ENCODE data around the gene SMOC2.
"Not testable (repeated sequence)": the region's sequence is repeated elsewhere in the genome, so short reads cannot be mapped to it uniquely, and the experiment has no call there.

SMOC2 gene

DNA sequence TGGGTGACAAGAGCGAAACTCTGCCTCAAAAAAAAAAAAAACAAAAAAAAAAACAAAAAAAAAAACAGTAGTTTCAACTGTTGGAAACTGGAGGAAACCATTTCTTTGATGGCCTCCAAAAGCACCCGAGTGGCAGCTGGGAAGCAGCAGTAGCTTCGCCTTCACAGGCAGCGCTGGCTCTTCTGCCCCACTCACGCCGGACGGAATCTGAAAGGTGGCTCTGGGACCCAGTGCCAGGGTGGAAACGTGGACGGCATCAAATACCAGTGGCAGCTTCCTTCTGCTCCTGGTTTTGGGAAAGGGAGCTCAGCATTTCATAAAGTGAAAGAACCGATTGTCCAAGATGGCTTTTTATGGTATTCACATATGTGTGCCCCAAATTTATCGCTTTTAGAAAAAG, 159.4 kb downstream of the SMOC2 start:
- DNase-seq (ENCODE audit: low read depth), result no peak

DNA sequence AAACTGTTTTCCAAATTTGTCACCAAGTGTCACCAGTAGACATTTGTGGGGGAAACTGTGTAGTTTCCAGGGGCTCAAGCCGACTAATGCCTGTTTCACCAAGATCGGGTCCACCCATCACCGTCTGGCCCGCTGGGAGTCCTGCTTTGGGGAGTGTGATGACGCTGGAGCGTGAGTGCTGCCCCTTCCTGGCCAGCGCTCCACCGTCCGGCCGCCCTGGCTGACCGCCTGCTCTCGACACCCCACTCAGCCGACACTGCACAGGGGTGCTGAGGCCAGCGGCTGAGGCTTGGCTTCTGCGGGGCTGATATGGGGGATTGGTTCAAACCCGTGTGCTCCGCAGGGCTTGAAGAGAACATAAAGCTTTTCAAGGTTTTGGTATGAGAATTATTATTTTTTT, 160.1 kb downstream of the SMOC2 start:
- no peak for DNase-seq (ENCODE audit: low read depth)

DNA sequence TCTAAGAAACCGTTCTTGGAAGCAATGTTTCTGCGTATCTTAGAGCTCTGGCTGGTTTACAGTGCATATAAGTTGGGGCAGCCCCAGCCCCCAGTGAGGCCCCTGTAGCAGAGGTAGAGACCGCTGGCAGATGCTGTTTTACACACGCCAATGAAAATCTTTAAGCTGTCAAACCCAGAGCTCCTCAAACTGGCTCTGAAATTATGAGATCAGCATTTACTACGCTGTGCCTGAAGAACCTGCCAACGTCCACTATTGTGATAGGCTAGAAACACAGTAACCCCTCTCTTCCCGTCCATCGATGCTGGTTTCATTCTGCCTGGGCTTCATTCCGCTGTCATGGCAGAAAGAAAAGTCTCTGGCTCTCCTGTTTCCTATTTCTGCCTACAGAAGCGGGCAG, 160.6 kb downstream of the SMOC2 start:
- DNase-seq (ENCODE audit: low read depth), result no peak

DNA sequence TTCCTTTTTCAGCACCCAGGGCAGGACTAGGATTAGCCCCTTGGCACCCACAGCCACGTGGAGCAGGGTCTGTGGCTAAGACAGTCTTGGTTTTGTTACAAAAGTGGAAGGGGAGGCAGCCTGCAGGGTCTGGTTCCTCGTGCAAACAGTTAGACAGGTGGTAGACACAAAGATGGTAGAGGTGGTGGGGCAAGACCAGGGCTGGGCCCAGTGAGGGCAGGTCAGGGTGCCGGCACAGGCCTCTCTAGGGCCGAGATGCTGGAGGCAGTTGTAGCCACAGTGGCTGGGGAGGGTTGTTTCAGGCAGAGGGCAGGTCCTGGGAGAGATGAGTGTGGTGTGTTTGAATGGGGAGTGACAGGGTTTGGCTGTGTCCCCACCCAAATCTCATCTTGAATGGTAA, 161.6 kb downstream of the SMOC2 start:
- DNase-seq (ENCODE audit: low read depth), result no peak

DNA sequence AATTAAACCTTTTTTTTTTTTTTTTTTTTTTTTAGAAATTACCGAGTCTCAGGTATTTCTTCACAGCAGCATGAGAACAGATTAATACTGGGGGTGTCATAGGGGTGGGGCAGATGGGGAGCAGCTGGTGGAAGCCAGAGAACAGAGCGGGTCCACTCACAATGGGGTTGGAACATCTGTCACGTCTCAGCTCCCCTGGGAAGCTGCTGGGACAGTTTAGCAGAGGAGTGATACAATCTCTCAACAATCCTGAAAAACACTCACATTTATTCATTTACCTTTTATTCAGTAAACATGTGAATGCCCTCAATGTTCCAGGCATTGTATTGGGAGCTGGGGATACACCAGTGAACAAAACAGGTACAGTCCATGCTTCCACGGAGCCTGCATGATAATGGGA, 162.2 kb downstream of the SMOC2 start:
- DNase-seq (ENCODE audit: low read depth), result no peak

DNA sequence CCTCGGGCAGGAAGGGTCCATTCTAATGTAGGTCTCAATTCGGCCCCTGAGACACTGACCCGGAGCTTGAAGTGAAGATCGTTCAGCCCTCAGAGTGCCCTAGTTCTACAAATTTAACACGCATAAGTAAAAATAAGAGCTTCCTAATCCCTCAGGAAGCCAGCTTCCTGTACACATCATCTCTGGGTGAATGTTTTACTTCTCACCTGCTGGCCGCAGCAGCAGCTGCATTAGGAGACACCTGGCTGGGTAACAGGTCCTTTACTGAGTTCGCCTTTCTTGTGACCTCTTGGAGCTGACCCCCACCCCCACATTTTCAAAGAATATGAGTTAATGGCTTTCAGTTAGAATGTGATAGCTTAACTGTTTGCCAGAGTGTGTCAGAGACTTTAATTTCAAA, 165.0 kb downstream of the SMOC2 start:
- DNase-seq (ENCODE audit: low read depth), result no peak

DNA sequence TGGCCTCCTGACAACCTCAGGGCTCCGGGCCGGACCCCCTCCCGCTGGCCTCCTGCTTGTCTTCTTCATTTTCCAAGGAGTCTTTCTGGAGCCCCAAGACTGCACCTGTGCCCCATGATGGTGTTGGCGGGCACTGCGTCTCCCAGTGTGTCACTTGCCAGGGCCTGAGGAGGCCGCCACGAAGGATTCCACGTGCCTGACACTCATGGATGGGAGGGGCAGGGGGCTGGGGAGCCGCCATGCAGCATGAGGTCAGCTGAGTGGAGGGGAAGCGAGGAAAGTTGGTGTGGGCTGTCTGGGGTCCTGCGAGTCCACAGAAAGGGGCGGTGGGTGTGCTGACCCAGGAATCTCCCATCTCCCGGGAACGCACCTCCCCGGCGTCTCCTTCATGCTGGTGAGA, 165.7 kb downstream of the SMOC2 start:
- no peak for DNase-seq (ENCODE audit: low read depth)

DNA sequence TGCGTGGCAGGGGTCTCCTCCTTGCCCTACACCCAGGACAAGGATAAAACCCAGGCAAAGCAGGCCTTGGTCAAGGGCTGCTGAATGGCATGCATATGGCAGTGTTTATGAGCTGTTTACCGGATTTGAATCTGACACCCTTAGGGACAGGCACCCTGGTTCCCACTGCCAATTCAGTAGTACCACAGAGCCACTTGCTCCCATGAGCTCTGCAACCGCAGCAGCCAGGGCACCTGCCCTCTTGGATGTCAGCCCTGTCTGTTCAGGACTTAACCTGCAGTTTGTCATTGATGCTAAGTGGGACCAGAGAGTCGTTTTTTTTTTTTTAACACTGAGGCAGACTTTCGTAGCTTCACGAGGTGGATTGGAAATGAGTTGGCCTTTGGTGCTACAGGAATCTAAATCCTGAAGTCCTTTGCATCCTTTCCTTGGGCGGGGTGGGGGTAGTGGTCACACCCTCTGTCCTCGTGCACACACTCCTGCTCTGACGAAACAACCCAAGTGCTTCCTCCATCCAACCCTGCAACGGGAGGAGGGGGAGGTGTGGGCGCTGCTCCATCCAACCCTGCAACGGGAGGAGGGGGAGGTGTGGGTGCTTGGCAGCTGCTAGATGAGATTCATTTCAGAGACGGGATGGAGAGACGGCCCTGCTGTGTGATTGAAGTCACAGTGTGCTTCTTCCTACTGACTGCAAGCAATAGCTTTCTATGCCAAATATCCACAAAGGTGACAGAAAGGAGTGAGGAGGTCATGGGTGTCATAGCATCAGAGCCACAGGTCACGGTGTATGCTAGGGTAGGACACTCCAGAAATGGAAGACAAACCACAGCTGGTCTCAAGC, 166.5 kb downstream of the SMOC2 start:
- DNase-seq (ENCODE audit: low read depth), result no peak

DNA sequence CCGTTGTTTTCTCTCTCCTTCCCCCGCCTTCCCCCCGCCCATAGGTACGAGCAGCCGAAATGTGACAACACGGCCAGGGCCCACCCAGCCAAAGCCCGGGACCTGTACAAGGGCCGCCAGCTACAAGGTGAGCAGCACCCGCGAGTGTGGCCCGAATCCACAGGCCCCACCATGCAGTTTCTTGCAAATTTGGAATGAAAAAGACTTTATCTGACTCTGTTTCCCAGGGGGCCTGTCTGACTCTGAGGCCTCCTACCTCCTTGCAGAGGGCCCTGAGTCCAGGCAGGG, 167.1 kb downstream of the SMOC2 start:
- DNase-seq (ENCODE audit: low read depth), result no peak

DNA sequence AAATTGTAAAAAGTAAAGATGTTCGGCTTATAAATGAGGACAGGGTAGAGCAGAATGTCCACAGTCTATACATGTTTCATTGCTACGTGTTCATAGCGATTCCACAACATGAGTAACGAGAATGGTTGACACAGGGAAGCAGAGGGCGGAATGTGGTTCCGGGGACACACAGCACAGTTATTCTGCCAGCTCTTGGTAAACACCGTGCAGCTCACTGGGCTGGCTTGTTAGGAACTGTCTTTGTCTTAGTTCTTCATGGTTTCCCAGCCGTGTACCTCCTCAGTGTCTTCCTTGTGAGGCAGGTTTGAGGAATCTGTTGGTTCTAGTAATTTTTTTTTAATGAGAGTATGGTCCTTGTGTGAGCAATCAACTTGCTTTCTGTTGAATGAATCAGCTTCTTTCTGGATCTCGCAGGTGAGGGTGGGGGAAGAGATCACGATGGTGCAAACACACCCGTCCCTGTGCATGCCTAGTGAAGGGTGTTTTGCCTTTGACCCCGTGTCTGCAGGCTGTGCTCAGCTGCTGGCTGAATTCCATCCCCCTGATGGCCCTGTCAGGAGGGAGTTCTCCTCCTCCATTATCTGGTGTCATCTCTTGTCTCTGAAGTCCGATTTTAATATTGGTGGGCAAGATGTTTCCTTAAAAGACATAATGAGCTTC, 168.2 kb downstream of the SMOC2 start:
- no peak for DNase-seq (ENCODE audit: low read depth)

DNA sequence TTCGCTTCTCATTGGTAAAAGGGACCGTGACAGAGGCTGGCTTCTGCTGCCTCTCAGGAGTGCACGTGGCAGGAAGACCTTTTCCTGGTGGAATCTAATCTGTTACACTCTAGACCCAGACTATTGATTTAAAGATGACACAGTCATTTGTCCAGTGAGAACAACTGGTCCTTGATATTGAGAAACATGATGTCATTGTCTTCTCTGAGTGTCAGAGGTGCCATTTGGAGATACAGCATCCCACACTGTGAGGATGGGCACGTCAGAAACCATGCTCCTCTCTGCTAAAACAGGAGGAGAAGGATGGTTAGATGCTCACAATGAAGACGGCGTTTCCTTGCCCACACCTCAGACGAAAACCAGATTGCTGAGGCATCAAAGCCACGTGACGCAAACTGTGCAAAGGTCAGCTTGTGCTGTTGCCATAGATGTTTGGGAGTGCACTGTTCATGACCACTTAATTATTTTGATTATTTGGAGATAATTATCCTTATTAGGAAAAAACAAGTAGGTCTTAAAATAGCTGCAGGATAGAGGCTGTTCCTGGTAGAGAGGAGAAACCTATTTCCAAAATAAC, 169.0 kb downstream of the SMOC2 start:
- no peak for DNase-seq (ENCODE audit: low read depth)

DNA sequence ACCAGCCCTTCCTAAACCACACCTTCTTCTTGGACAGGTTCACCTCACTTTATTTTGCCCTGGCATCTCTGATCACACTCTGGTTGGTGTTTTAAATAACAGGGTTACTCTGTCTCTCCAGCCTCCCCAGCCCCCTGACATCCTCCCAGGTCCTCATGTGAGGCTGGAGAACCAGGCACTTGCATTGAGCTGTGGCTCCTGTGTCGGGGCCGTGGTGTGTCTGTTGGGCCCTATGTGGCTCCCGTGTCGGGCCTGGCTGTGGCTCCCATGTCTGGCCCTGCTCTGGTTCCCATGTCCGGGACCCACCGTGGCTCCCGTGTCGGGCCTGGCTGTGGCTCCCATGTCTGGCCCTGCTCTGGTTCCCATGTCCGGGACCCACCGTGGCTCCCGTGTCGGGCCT, 170.0 kb downstream of the SMOC2 start:
- DNase-seq (ENCODE audit: low read depth), result not testable (repeated sequence)

DNA sequence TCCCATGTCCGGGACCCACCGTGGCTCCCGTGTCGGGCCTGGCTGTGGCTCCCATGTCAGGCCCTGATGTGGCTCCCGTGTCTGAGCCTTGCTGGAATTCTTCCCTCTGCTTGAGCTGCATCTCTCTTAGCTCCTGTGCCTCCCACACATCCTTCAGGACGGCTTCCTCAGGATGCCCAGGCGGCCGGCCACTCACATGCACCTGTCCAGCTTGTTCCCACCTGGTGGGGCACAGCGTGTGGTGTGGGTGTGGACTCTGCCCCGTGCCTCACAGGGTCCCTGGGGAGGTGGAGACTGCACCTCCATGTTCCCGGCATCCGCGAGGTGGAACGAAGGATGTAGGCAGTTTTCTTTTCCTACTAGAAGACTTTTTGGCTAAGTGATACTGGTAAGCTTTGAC, 170.7 kb downstream of the SMOC2 start:
- no peak for DNase-seq (ENCODE audit: low read depth)

DNA sequence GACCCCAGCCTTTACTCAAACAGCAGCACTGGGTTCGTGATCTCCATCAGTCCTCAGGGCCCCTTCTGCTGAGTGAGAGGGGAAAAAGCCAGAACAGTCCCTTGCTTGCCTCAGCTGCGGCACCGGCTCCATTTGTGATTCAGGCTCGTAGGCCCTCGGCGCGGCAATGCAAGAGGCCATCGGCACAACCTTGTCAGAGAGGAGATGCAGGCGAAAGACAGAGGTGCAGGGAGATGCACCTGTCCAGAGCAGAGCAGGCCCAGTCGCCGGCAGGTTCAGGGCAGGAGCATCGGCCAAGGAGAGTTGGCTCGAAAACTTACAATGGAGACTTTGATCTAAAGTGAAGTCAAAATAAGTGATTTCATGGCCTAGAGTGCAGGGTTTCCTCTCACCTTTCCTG, 171.6 kb downstream of the SMOC2 start:
- no peak for DNase-seq (ENCODE audit: low read depth)

DNA sequence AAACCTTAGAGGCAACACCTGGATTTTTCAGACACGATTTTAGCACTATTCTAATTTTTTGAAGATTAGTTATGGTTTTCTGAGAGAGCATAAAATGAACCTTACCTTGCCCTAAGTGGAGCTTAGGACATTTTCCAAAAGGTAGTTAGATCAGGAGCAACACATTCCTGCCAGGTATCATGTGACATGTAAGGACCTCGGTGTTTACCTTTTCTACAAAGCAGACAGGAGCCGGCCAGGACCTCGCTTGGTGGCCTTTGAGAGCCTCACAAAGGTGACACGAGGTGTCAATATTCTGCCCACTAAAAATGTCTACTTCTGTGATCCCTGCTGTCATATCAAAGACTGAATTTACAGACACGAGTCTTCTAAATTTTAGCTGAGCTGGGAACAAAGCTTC, 174.9 kb downstream of the SMOC2 start:
- no peak for DNase-seq (ENCODE audit: low read depth)

DNA sequence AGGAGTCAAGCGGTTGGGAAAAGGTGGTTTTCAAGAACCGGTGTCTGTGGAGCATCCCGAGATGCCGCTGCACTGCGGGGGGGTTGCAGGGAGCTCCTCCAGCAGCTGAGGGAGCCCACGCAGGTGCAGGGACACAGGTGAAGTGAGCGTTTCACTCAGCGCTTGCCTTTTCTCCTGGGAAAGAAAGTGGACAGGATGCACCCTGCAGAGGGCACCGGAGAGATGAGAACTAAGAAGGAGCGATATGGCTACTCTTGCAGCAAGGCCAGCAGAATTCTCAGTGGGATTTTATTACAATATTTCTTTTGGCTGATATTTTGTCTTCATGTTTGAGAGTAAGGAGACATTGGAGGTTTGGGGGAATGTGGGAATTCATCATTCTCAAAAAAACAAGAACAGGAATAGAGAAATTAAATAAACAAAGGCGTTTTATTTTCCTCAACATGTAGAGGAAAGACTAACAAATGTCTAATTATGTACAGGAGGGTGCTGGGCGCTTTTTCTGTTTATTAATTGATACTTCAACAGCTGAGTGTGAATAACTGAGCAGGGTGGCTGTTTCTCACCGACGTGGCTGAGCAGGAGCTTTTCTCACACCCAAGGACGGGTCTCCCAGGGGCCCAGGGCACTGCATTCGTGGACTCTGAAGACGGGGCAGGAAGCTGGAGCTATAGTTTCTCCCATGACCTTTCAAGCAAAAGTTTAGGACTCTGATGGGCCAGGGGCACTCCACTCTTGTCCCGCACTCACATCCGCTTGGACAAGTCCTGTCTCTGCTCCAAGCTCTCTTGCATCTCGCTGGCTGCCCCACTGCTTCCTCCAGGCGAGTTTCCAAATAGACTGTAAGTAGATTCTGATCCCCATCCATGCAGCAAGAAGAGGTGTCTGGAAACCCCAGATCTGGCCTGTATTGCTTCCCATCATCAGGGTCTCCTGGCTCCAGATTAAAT, 176.1 kb downstream of the SMOC2 start:
- no peak for DNase-seq (ENCODE audit: low read depth)

DNA sequence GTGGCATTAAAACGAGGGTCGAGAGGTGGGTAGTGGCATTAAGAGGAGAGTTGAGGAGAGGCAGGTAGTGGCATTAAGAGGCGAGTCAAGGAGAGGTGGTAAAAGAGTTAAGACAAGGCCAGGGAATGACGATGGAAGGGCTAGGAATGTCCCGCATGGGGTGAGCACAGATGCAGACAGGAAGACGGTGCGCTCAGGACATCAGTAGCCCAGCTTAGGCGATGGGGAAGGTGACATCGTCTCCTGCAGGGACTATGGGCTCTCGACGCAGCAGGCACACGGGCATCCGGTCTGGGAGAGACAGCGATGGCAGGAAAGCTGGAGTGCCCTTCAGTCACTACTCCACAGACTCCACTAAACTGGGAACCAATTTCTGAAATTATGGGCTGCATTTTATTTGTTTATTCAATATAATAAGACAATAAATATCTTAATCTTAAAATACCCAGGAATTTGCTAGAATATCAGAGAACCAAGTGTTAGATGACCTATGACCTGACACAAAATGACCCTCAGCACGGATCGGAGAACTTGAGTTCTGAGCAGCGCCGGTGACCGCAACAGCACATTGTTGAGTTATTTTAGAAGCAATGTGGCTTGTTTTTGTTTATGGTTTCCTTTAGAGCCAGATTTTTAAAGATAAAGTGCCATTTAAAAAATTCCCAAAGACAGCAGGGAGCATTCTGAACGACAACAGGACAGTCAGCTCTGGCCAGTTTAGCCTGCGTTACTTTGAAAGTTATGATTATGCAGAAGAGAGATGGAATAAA, 177.7 kb downstream of the SMOC2 start:
- no peak for DNase-seq (ENCODE audit: low read depth)

DNA sequence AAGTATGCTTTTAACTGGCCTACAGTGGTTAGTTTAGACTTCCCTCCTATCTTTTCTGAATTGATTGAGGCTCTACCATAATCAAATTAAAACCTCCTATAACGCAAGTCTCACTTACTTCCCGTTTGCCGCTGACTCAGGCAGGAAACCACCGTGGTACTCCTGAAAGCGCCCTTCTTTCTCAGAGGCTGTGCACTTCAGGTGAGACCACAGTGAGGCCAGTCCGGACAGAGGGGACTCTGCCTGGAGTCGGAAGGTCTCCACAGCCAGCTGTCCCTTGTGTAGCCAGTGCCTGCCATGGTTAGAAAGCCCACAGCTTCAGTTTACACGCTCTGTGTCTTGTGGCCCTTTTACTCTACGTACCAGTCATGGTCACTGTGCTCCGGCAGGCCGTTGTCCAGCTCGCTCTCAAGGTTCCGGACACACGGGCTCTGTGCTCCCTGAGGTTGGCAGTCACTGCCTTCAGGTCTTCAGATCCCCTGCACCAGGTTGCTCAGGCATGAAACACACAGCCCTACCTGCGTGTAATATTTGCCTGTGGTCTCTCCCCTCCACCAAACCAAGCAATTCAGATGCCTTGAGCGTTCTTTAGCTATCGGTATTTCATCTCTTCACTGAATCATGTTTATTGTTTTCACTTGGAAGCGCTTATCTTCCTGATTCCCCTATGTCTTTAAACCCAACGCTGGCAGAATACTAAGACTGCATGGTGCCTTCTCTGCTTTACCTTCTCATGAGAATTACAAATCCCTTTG, 178.8 kb downstream of the SMOC2 start:
- DNase-seq (ENCODE audit: low read depth), result no peak

DNA sequence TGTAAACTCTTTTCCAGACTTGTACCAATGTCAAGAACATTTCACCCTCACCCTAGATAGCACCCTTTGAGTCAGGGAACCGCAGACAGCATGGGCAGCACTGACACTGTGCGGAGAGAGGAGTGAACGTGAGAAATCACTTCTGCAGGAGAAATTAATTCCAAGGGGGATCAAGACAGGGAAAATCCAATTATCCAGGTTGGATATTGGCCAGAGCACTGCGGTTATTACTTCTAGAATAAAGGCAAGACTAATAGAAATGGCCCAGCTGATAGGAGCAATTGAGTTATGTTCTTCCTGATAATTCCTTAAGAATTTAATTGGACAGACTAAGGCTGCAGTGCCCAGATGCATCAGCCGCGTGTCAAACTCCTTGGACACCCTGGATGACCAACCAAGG, 179.6 kb downstream of the SMOC2 start:
- DNase-seq (ENCODE audit: low read depth), result no peak

DNA sequence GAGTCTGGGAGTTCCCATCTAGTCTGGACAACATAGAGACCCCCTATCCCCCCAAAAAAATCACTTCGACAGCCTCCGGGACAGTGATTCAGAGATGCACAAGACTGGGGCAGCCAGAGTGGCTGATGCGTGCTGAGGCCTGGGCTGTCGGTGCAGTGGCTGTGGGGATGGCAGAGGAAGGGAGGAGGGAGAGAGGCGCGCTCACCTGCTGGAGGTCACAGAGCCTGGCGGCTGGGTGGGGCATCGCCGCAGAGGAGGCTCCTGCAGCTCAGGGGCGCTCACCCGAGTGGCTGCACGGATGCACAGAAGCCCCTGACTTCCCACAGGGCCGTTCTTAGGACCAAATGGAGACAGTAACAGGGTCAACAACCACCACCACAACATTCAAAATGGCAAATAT, 182.8 kb downstream of the SMOC2 start:
- DNase-seq (ENCODE audit: low read depth), result no peak

DNA sequence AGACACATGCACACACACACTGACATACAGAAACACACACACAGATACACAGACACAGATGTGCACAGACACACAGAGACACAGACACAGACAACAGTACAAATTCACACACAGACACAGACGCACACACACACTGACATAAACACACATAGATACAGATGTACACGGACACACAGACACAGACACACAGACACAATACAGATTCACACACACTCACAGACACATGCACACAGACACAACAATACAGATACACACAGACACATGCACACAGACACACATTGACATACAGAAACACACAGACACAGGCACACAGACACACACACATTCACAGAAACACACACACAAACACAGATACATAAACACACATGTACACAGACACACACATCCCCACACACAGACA, 183.6 kb downstream of the SMOC2 start:
- DNase-seq (ENCODE audit: low read depth), result no peak
